GM18870 (cell line): ENCODE measurements around the gene SLC2A13.
A peak's percentile ranks its signal among the peaks of the same experiment; 100 is the strongest.
"Not testable (repeated sequence)": the region's sequence is repeated elsewhere in the genome, so short reads cannot be mapped to it uniquely, and the experiment has no call there.

Source experiments
- ATAC-seq: cut with Tn5 transposase; IDR thresholded peaks from one replicate; pipeline ENCODE4 v1.9.1; 2021; ENCODE audit warnings: moderate library complexity; ENCODE audit not compliant: unreplicated experiment

SLC2A13 gene

GRCh38 chr12:40106202-40106533 lies 287 bp upstream of the SLC2A13 start:
- no peak for ATAC-seq

DNA sequence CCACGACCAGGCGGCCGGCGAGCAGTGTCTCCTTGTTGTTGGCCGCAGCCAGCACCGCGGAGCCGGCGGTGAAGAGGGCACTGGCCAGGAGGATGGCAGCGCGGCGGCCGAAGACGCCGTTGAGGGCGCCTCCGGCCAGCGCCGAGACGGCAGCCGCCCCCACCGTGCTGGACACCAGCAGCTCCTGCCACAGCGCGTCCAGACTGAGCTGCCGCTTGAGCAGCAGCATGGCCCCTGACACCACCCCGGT lies 691 bp downstream of the SLC2A13 start:
- peak; percentile 32 for ATAC-seq

DNA sequence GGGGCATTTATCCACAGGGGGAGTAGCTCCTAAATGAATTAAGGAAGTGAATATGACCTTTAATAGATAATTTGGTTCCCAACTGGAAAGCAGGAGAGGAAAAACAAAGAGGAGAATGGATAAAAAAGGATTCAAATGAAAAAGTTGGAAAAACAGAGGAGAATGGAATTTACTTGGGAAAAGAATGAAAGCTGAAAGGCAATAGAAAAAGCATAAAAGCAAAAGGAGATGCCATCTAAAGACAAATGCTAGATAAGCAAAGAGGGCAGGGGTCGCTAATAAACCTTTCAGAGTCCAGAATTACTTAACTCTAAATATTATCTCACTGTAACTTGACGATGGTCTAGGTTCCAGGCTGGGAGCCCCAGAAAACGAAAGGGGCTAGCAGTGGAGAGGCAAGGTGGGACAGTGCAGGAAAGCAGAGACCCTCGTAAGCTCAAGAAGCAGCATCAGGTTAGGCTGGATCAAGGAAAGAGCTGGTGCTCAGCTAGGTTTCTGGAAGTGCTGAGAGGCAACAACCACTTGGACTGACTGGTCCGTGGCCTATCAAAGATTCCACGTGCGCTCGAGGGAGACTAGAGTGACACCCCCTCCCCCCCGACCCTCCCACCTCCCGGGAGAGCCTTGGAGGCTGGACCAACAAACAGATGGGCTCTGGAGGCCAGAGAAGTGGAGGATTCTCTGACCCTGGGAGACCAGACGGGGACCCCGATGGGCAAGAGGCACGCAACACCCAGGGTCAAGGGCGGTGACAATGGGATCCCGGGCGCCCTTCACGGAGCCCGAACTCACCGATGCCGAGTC lies 1.2 kb downstream of the SLC2A13 start:
- ATAC-seq = no peak

GRCh38 chr12:40103043-40103442 lies 2.8 kb downstream of the SLC2A13 start:
- no peak for ATAC-seq

- no peak for ATAC-seq
These were observed 4.1 kb downstream of the SLC2A13 start for GRCh38 chr12:40101747-40102146.

DNA sequence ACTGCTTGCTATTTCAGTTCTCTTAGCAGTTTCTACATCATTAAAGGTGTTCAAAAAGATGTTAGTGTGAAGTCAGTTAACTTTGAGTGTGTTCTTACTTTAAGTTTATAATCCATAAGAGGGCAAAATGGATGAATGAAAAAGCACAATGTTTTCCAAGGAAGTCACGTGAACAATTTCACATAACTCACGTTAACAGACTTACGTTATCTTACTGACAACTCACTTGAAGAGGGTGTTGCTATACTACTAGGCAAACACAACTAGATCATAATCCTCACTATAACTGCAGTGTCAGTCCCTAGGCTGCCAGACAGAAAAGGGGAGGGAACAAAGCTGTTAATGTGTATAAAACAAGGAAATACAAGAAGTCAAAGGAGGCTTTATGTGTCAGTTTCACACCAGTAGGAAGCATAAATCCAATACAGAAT lies 6.4 kb downstream of the SLC2A13 start:
- no peak for ATAC-seq

GRCh38 chr12:40098406-40099145 lies 7.3 kb downstream of the SLC2A13 start:
- ATAC-seq = no peak

GRCh38 chr12:40093512-40093911 lies 12.4 kb downstream of the SLC2A13 start:
- ATAC-seq = no peak

DNA sequence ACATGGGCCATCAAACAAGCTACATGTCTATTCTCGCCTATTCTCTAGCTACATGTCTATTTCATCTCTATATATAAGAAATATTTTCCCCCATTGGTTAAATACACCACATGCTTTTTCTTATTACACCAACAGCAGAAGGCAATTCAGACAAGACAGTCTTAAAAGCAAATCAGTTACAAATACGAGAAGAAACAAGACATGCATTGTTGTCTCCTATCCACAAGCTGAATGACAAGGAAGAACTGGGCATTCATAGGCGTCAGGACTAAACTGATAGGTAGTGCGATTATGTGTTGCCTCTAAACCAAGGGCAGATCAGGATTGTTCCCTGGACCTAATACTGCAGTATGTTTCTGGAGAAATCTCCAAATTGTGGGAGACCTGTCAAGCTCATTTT lies 19.4 kb downstream of the SLC2A13 start:
- no peak for ATAC-seq

GRCh38 chr12:40078266-40078665 lies 27.6 kb downstream of the SLC2A13 start:
- no peak for ATAC-seq

GRCh38 chr12:40075458-40075857 lies 30.4 kb downstream of the SLC2A13 start:
- no peak for ATAC-seq

- ATAC-seq = no peak
These were observed 37.5 kb downstream of the SLC2A13 start for GRCh38 chr12:40068416-40068815.

GRCh38 chr12:40065636-40066035 lies 40.2 kb downstream of the SLC2A13 start:
- ATAC-seq = no peak

- no peak for ATAC-seq
These were observed 42.5 kb downstream of the SLC2A13 start for GRCh38 chr12:40063414-40063813.

GRCh38 chr12:40058721-40059190 lies 47.1 kb downstream of the SLC2A13 start:
- ATAC-seq = no peak

GRCh38 chr12:40056373-40056772 lies 49.5 kb downstream of the SLC2A13 start:
- ATAC-seq = no peak

- no peak for ATAC-seq
These were observed 50.1 kb downstream of the SLC2A13 start for GRCh38 chr12:40055776-40056175.

DNA sequence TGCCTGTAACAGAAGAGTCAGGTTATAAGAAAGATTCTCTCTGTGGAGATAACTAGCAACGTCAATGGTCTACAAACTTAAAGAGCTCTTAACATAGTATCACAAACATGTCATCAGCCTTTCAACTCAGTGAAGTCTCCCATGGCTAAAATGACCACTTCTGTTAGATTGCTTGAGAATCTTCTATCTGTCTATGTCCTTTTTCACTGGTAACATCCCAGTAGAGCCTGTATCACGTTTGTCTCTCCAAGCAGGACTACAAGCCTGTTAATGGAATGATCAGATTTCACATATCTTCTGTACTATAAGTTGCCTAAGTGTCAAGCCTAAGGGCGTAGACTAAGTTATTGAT lies 50.7 kb downstream of the SLC2A13 start:
- no peak for ATAC-seq

DNA sequence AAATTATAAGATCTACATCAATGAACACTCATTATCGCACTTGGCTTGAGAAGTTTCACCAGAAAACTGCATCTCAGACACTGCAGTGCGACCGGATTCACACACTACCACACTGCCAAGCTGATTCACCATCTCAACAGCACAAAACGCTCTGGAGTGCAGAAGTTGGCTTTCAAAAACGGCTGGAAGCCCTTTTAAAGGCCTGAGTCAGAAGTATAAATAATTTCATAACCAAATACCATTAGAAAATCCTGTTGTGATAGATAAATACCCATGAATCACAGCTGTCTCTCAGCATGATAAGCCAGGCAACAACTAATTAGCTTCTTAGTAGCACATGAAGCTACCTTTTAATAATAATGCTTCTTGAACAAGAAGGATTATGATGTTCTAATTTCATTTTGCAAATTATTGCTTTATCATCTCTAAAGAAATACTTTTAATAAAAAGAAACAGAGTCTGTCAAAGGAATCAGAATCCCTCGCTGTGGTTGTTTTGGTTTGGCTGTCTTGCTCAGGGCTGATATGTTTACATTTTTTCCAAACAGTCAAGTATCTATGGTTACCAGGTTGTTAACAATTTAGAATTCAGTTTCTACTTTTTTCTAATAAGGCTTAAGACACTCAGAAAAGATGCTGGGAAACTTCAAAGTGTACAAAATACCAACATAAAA lies 51.2 kb downstream of the SLC2A13 start:
- no peak for ATAC-seq

- peak; percentile 65 for ATAC-seq
These were observed 56.6 kb downstream of the SLC2A13 start for GRCh38 chr12:40049268-40049667.

DNA sequence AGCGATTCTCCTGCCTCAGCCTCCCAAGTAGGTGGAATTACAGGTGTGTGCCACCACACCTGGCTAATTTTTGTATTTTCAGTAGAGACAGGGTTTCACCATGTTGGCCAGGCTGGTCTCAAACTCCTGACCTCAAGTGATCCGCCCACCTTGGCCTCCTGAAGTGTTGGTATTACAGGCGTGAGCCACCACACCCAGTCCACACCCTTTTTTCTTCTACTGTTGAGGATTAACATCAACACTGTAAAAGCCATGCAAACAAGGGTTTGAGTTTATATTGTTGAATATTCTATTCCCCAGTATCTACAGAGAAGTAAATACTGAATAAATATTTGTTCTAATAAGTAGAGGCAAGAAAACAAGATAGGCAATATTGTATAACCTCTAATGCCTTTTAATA lies 58.9 kb downstream of the SLC2A13 start:
- not testable (repeated sequence) for ATAC-seq

DNA sequence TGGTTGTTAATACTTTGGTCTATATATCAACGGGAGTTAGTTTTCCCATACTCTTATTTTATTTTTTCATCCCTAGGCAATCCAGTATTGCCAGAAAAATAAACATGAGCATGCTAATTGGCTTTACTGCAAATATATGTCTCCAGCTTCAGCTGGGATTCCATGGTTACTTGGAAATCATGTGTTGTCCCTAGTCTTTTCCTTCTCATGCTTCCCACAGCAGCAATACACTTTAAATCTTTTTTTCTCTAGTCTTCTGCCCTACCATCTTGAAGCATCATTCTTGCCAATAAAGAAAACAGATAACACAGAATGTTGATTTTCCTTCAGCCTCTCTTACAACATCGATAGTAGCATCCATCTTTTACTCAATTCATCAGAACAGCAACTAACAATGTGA lies 60.2 kb downstream of the SLC2A13 start:
- ATAC-seq = no peak
